Neural progenitor cell (in vitro differentiated cells): ENCODE data around the gene TBL1X. TPM values are rescaled to one million over a fixed set of nuclear protein-coding genes. Genes with fewer than 3 reads are reported as not detected.
"Not testable (repeated sequence)": the region's sequence is repeated elsewhere in the genome, so short reads cannot be mapped to it uniquely, and the experiment has no call there.

Source experiments
- DNase-seq: peaks from one replicate; pipeline ENCODE4 v3.0.0-alpha.2; 2016; ENCODE audit warnings: low spot score
- H2AFZ ChIP-seq: fragments of 200-600 bp; sonication (generic); replicated peaks from 2 replicates; pipeline ENCODE4 v1.6.1; 2016; ENCODE audit warnings: antibody characterized with exemption
- H3F3A ChIP-seq: fragments of 200-600 bp; sonication (generic); 2 replicates; pipeline ENCODE4 v1.6.1; 2016; ENCODE audit warnings: antibody characterized with exemption, low read depth
- H3K27ac ChIP-seq: fragments of 200-600 bp; sonication (generic); 2 replicates; pipeline ENCODE4 v1.5.1; 2016; ENCODE audit warnings: mild to moderate bottlenecking
- H3K27me3 ChIP-seq: fragments of 200-600 bp; sonication (generic); 2 replicates; pipeline ENCODE4 v1.6.1; 2016; ENCODE audit warnings: mild to moderate bottlenecking, moderate library complexity
- H3K36me3 ChIP-seq: fragments of 200-600 bp; sonication (generic); 2 replicates; pipeline ENCODE4 v1.5.1; 2016
- H3K4me1 ChIP-seq: fragments of 200-600 bp; sonication (generic); 2 replicates; pipeline ENCODE4 v1.6.1; 2016; ENCODE audit warnings: mixed run types
- H3K4me2 ChIP-seq: fragments of 200-600 bp; sonication (generic); 2 replicates; pipeline ENCODE4 v1.6.1; 2016
- H3K4me3 ChIP-seq: fragments of 200-600 bp; sonication (generic); 2 replicates; pipeline ENCODE4 v1.5.1; 2016
- H3K79me2 ChIP-seq: fragments of 200-600 bp; sonication (generic); 2 replicates; pipeline ENCODE4 v1.6.1; 2016; ENCODE audit warnings: low read depth
- H3K9ac ChIP-seq: fragments of 200-600 bp; sonication (generic); 2 replicates; pipeline ENCODE4 v1.6.1; 2016
- H3K9me3 ChIP-seq: fragments of 200-600 bp; sonication (generic); 2 replicates; pipeline ENCODE4 v1.5.1; 2016; ENCODE audit warnings: low read depth
- H4K20me1 ChIP-seq: fragments of 200-600 bp; sonication (generic); 2 replicates; pipeline ENCODE4 v1.6.1; 2016; ENCODE audit warnings: low read depth
- H3K27ac Mint-ChIP-seq: 3 replicates; pipeline ENCODE4 v1.8.0; 2021; ENCODE audit warnings: mixed read lengths
- H3K27me3 Mint-ChIP-seq: 2 replicates; pipeline ENCODE4 v1.8.0; 2022; ENCODE audit warnings: low read depth, mild to moderate bottlenecking, inconsistent platforms, moderate library complexity, mixed read lengths; ENCODE audit not compliant: insufficient read depth
- H3K36me3 Mint-ChIP-seq: 3 replicates; pipeline ENCODE4 v1.8.0; 2021; ENCODE audit warnings: mixed read lengths
- H3K4me1 Mint-ChIP-seq: 3 replicates; pipeline ENCODE4 v1.8.0; 2021; ENCODE audit warnings: mixed read lengths
- H3K4me3 Mint-ChIP-seq: 3 replicates; pipeline ENCODE4 v1.8.0; 2021; ENCODE audit warnings: mild to moderate bottlenecking, moderate library complexity, mixed read lengths
- H3K9me3 Mint-ChIP-seq: 3 replicates; pipeline ENCODE4 v1.8.0; 2020; ENCODE audit warnings: mixed read lengths
- EZH2 ChIP-seq: fragments of 200-600 bp; sonication (generic); IDR thresholded peaks from 2 replicates; pipeline ENCODE4 v1.6.1; 2017; ENCODE audit warnings: antibody characterized with exemption, mild to moderate bottlenecking, moderate library complexity
- EZH2phosphoT487 ChIP-seq: fragments of 200-600 bp; sonication (generic); IDR thresholded peaks from 2 replicates; pipeline ENCODE4 v1.6.1; 2017; ENCODE audit warnings: antibody characterized with exemption
- total RNA-seq: library from RNA; depleted of rRNA; stranded (reverse); fragments of >200 nt; gene quantifications from 2 replicates; pipeline ENCODE4 v1.2.3, GENCODE V29; 2015; ENCODE audit warnings: low replicate concordance
- TF ChIP-seq, protein P1 (sequence below): fragments of 200-600 bp; sonication (generic); IDR thresholded peaks from 2 replicates; pipeline ENCODE4 v1.5.1; 2017; ENCODE audit warnings: antibody characterized with exemption, mild to moderate bottlenecking

TBL1X gene
- total RNA-seq, 1 donor from 2014 or later, result 35.7 TPM

DNA sequence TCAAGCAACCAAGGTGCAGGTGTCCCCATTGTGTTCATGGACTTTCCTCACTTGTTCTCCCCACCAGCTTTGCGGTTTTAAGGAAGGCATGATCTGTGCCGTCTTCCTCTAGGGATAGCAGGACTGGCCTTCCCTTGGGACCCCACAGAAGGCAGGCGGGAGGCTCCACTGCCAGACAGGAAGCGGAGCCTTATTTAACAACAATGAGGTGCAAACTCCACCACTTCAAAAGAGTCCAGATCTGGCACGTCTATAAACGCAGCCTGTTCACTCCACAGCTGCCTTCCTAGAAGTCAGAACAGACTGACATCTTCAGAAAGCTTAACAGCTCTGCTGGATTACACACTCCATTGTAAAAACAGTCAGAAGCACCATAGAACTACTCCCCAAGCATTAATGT, 302.5 kb downstream of the TBL1X start:
- no peak for DNase-seq
- no peak overlapping the region for H3K27ac Mint-ChIP-seq

DNA sequence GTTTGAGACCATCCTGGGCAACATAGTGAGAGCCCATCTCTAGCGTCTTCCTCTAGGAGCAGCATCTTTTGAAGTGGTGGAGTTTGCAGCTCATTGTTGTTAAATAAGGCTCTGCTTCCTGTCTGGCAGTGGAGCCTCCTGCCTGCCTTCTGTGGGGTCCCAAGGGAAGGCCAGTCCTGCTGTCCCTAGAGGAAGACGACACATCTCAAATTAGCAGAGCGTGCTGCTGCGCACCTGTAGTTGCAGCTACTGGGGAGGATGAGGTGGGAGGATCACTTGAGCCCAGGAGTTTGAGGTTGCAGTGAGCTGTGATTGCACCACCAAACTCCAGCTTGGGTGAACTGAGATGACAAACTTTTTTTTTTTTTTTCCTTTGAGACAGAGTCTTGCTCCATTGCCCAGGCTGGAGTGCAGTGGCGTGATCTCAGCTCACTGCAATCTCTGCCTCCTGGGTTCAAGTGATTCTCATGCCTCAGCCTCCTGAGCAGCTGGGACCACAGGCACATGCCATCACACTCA, 303.5 kb downstream of the TBL1X start:
- H3K9ac ChIP-seq, H3K4me3 Mint-ChIP-seq, H3K27ac Mint-ChIP-seq: not testable (repeated sequence)

More for the DNA sequence above, 302.5 kb downstream of the TBL1X start:
- Mint-ChIP-seq H3K36me3 (peaks cover 3% of the 10 kb centered on the region), H3K27me3 (peaks cover 3% of the 10 kb centered on the region), H3K4me1 (peaks cover 7% of the 10 kb centered on the region), H3K4me3 (no peak overlapping the region), H3K9me3 (peaks cover 10% of the 10 kb centered on the region)
- Histone ChIP-seq H3K9me3 (no peaks in the 10 kb centered on the region), H2AFZ (no peak overlapping the region), H3K27ac (no peak overlapping the region), H3K4me1 (no peaks in the 10 kb centered on the region), H3K27me3 (peaks cover 5% of the 10 kb centered on the region), H3F3A (no peaks in the 10 kb centered on the region), H3K79me2 (no peaks in the 10 kb centered on the region), H3K9ac (no peak overlapping the region), H3K36me3 (no peaks in the 10 kb centered on the region), H4K20me1 (no peaks in the 10 kb centered on the region), H3K4me2 (no peak overlapping the region), H3K4me3 (no peak overlapping the region)
- TF ChIP-seq, protein P1, sequence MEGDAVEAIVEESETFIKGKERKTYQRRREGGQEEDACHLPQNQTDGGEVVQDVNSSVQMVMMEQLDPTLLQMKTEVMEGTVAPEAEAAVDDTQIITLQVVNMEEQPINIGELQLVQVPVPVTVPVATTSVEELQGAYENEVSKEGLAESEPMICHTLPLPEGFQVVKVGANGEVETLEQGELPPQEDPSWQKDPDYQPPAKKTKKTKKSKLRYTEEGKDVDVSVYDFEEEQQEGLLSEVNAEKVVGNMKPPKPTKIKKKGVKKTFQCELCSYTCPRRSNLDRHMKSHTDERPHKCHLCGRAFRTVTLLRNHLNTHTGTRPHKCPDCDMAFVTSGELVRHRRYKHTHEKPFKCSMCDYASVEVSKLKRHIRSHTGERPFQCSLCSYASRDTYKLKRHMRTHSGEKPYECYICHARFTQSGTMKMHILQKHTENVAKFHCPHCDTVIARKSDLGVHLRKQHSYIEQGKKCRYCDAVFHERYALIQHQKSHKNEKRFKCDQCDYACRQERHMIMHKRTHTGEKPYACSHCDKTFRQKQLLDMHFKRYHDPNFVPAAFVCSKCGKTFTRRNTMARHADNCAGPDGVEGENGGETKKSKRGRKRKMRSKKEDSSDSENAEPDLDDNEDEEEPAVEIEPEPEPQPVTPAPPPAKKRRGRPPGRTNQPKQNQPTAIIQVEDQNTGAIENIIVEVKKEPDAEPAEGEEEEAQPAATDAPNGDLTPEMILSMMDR, result no peak
- TF ChIP-seq EZH2 (no peak), EZH2phosphoT487 (no peak)

DNA sequence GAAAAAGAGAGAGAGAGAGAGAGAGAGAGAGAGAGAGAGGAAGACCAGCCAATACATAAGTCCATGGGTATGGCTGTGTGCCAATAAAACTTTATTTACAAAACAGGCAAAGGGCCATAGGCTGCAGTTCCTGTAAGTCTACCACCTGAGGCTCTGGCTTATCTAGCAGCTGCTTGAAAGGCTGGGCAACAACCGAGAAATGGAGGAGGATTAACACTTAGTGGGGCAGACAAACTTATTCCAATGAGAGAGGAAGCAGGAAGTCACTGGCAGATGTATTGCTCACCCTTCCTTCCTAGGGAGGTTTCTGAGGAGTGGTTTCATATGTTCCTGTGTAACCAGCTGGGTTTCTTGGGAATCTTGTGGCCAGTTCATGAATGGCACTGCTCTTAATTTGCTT, 305.5 kb downstream of the TBL1X start:
- Histone ChIP-seq H4K20me1 (no peaks in the 10 kb centered on the region), H3K27ac (no peak overlapping the region), H3K9me3 (no peaks in the 10 kb centered on the region), H3K4me3 (no peak overlapping the region), H3K36me3 (no peaks in the 10 kb centered on the region), H2AFZ (no peak overlapping the region), H3K9ac (no peak overlapping the region), H3K4me1 (no peaks in the 10 kb centered on the region), H3F3A (no peaks in the 10 kb centered on the region), H3K79me2 (no peaks in the 10 kb centered on the region), H3K27me3 (peaks cover under 1% of the 10 kb centered on the region), H3K4me2 (no peak overlapping the region)
- no peak for TF ChIP-seq EZH2
- TF ChIP-seq, protein P1, result no peak
- no peak for TF ChIP-seq EZH2phosphoT487
- no peak for DNase-seq
- Mint-ChIP-seq H3K9me3 (peaks cover 6% of the 10 kb centered on the region), H3K4me3 (no peak overlapping the region), H3K36me3 (peaks cover 7% of the 10 kb centered on the region), H3K27me3 (peaks cover 3% of the 10 kb centered on the region), H3K27ac (no peak overlapping the region), H3K4me1 (peaks cover 14% of the 10 kb centered on the region)

More for the DNA sequence above, 303.5 kb downstream of the TBL1X start:
- H3K4me2 ChIP-seq, H3K79me2 ChIP-seq, H3K4me1 ChIP-seq, H3K36me3 ChIP-seq, H3K27me3 Mint-ChIP-seq, H3K9me3 ChIP-seq, H4K20me1 ChIP-seq, H3K4me1 Mint-ChIP-seq, H3K36me3 Mint-ChIP-seq, H3K4me3 ChIP-seq, H3K27me3 ChIP-seq, H3F3A ChIP-seq, H2AFZ ChIP-seq, DNase-seq, H3K27ac ChIP-seq, H3K9me3 Mint-ChIP-seq: not testable (repeated sequence)

DNA sequence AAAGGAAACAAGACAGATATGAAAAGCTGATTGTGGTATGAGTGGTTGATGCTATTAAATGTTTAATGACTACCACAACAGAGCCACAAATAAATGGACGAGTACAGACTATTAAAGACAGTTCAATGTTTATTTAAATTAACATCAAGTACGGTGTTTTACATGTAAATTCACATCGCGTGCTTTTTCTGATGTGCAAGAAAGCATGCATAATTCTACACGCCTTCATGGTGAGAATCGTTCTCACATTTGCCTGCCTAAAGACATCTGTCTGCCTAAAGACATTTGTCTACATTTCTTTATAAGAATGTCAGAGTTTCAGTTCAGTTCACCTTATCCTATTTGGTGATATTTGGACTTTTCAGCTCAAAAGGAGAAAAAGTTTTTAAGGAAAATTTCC, 308.1 kb downstream of the TBL1X start:
- H3K27ac ChIP-seq, result no peak overlapping the region
- H3K36me3 Mint-ChIP-seq, result peaks cover 7% of the 10 kb centered on the region
- H3K79me2 ChIP-seq, result no peaks in the 10 kb centered on the region

More for the DNA sequence above, 308.1 kb downstream of the TBL1X start:
- TF ChIP-seq EZH2 (no peak), EZH2phosphoT487 (no peak)
- TF ChIP-seq, protein P1, result no peak
- Histone ChIP-seq H3K4me3 (no peak overlapping the region), H3K9me3 (no peaks in the 10 kb centered on the region), H3K36me3 (no peaks in the 10 kb centered on the region), H3K9ac (no peak overlapping the region), H3K4me1 (no peaks in the 10 kb centered on the region), H2AFZ (no peak overlapping the region), H3K4me2 (no peak overlapping the region), H3K27me3 (no peaks in the 10 kb centered on the region), H3F3A (no peaks in the 10 kb centered on the region), H4K20me1 (no peaks in the 10 kb centered on the region)
- DNase-seq, result no peak
- Mint-ChIP-seq H3K4me3 (no peak overlapping the region), H3K9me3 (peaks cover 2% of the 10 kb centered on the region), H3K27me3 (peaks cover under 1% of the 10 kb centered on the region), H3K4me1 (peaks cover 16% of the 10 kb centered on the region), H3K27ac (no peak overlapping the region)
